T-helper 22 cell (primary cell): ENCODE measurements around the gene PSG4.
"Not testable (repeated sequence)": the region's sequence is repeated elsewhere in the genome, so short reads cannot be mapped to it uniquely, and the experiment has no call there.

Source experiments
- DNase-seq: peaks from one replicate; pipeline ENCODE4 v3.0.0-alpha.2; 2020; ENCODE audit warnings: low read depth

Gene PSG4

GRCh38 chr19:43205471-43206105 lies at the start of gene PSG4:
TSS of gene PSG4 (minus strand) at chr19:43205638. CDS start at chr19:43205536, 102 bp downstream.
- DNase-seq = not testable (repeated sequence)

- DNase-seq = not testable (repeated sequence)
Measured at GRCh38 chr19:43251428-43251827, 46.0 kb upstream of the PSG4 start.

DNA sequence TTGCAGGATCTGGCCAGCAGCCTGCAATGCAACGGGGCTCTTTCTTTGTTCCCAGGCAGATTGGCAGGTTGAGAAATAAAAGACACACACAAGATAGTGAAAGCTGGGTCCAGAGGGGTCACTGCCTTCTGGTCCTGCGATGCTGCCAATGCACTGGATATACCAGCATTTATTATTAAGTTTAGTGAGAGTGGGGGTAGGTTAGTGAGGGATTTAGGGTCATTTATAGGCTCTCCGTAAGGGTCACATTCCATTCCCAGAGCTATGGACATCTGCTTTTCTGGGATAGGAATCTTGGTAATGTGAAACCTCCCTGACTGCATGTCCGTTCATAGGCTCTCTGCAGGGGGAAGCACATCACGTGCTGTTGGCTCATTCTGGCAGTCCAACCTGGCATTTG lies 44.9 kb upstream of the PSG4 start:
- not testable (repeated sequence) for DNase-seq

DNA sequence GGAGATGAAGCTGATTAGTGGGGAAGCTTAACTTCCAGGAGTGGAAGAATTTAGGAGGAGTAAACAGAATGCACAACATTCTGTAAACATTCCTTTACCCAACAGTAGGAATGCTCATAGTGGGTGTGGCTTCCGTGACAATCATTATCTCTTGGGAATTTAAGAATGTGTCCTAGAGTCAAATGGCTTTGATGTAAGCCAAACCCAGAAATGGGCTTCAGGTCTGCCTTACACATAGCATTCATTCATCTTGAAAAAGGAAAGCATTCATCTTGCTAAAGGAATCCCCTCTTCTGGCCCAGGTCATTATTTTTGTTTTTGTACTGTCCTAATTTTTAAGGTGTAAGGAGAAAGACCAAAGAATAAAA lies 43.2 kb upstream of the PSG4 start:
- DNase-seq = not testable (repeated sequence)

GRCh38 chr19:43247243-43247880 lies 41.9 kb upstream of the PSG4 start:
- not testable (repeated sequence) for DNase-seq

GRCh38 chr19:43245848-43246247 lies 40.4 kb upstream of the PSG4 start:
- DNase-seq = not testable (repeated sequence)

- DNase-seq = not testable (repeated sequence)
Measured at GRCh38 chr19:43242211-43242610, 36.8 kb upstream of the PSG4 start.

DNA sequence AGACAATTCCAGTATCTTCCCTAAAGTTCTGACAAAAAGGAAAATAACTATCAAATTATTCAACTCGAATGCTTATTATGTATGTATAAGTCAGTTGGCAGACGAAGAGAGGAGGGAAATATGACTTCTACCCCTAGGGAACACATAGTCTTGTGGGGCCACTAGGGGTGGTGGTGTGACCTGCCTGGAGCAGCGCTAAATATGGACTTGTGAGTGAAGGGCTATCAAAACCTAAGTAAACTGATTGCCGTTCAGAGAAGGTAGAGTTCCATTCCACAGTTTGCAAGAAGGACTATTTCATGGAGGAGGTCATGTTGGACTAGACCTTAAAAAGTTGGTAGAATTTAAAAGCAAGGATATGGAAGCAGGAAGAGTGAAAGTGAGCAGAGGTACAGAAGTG lies 32.8 kb upstream of the PSG4 start:
- DNase-seq = not testable (repeated sequence)

DNA sequence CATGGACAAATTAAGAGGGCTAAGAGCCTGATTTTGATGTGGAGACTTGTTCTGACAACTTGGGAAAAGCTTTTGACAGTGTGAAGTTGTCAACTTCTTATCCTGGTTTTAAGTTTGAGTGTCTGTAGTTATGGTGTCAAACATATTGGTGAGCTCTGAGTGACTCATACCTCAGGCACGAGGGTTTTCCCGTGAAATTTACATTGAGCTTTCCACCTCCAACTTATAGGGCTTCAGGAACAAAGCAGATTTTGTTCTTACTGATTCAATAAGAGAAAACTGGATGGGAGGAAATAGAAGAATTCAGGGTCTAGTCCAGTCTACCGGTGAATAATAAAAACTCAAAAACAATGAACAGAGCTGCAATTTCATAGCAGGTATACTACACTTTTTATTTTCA lies 30.2 kb upstream of the PSG4 start:
- DNase-seq = not testable (repeated sequence)

DNA sequence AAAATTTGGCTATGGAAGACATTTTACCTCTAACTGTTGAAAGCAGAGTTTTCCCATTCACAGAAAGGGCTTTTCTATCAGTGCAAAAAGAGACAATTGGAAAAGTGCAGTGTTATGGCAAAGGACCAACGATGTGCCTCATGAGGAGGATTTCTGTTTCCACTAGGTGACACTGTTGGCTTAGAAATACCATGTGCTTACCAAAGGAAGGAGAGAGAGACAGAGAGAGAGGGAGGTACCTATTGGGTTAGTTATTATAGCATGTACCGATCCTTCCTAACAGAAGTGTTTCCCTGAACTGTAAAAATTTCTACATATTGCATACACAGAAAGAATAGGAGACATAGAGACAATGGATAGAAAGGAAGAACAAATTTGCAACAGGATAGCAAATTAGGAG lies 23.9 kb upstream of the PSG4 start:
- DNase-seq = no peak

GRCh38 chr19:43228730-43229129 lies 23.3 kb upstream of the PSG4 start:
- not testable (repeated sequence) for DNase-seq

GRCh38 chr19:43226986-43227385 lies 21.5 kb upstream of the PSG4 start:
- DNase-seq = not testable (repeated sequence)

GRCh38 chr19:43224855-43225253 lies 19.4 kb upstream of the PSG4 start:
- no peak for DNase-seq

DNA sequence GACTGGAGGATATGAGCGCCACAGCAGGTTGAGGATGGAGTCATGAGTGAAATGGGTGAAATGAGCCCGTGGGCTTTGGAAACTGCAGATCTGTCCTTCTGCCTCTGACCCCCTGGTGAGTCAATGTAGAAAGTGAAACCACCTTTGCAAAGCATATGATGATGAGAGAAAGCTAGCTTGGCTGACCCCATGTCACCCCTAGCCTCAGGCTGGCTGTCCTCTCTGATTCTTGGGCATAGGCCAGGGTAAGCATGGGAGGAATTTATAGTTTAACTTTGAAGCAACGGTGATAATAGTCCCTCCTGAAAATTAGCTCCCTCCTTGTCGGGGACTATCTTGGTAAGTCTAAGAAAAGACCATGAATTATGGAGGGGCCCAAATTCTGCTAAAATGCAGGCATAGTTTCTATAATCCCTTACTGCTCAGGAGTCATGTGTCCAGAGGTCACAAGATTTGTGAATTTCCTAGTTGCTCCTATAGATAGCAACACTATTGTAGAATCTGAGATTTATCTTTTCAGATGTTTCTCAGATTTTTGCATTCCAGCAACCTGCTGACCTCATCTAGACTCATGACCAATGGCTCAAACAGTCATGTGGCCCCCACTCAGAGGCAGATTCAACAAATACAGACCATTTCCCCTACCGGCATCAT lies 18.9 kb upstream of the PSG4 start:
- not testable (repeated sequence) for DNase-seq

- not testable (repeated sequence) for DNase-seq
Measured at GRCh38 chr19:43221891-43222290, 16.5 kb upstream of the PSG4 start.

DNA sequence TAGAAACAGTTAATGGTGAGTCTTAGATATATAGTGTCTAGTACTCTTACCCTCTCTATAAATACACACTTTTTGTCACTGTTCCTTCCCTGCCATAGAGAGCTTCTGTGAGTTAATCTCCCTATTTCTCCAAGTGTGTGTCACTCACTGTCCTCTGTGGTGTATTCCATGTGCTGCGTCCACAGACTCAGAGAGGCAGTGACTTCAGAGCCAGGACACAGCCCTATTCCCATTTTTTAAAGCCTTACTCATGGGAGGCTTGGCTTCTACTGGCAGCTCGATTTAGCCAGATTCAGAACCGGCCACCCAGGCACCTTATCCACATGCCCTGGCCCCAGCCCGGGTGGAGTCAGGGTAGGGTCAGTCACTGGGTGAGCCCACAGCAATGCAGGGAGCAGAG lies 13.7 kb upstream of the PSG4 start:
- DNase-seq = not testable (repeated sequence)

- DNase-seq = not testable (repeated sequence)
Measured at GRCh38 chr19:43215881-43216280, 10.4 kb upstream of the PSG4 start.

GRCh38 chr19:43207991-43208390 lies 2.6 kb upstream of the PSG4 start:
- no peak for DNase-seq

DNA sequence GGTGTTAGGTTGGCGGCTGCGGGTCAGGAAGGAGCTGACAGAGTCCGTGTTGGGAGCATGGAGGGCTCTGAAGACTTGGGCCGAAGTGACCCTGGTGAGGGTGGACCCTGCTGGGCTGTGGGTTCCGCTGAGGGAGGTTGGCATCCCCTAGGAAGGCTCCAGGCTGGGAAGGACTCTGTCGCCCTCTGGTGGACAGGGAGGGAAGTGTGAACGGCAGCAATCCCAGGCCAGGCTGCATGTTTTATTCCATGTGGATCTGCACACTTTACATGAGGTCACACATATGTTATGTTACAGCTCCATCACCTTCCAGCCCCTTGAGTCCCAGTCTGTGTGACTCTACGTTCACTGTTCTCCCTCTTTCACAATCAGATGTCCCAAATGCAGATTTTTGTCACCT lies 1.7 kb upstream of the PSG4 start:
- not testable (repeated sequence) for DNase-seq

- not testable (repeated sequence) for DNase-seq
Measured at GRCh38 chr19:43203611-43204010, 1.8 kb downstream of the PSG4 start.

DNA sequence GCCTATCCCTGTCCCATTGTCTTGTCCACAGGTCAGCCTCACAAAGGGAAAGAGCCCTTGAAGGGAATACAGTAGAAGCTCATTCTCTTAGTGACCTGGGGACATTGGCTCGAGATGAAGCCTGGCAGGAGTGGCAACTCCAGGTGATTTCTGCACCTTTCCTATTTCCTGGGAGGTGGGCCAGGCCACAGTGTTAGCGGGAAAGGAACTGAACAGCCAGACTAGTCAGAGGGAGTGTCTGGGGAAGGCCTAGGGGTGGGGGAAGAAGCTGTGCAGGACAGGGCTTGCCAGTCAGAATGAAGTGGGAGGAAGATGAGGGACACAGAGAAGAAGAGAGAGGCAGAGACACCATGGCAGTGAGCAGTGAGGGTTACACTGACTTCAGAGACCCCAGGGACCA lies 3.5 kb downstream of the PSG4 start:
- DNase-seq = not testable (repeated sequence)

- not testable (repeated sequence) for DNase-seq
Measured at GRCh38 chr19:43201337-43201801, 4.1 kb downstream of the PSG4 start.
